ENCODE measurements around the gene DAB2. TPM values are rescaled to one million over a fixed set of nuclear protein-coding genes. Genes with fewer than 3 reads are reported as not detected.

The DAB2 gene
- total and polyA plus RNA-seq, 2 of the 8 experiments (the other 6 are each of a cell fraction or from before 2014, with no cell fraction given), result 2.6 to 4.9 TPM

DNA sequence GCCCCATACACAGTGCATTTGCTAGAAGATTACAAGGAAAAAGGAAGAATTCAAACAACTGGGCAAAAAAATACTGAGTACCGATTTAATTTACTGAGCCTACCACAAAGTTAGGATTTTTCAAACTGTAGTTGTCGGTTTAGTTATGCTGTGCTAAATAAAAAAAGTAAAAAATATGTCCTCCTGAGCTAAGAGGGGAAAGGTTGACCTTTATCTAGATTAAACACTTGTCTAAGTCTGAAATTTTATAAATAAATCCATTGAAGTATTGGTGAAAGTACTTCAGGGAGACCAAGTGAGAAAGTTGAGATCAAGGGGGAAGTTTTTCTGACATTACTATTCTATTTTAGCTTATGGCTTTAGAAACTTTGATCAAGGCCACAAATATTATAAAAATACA lies 19.1 kb upstream of the DAB2 start:
- FAIRE-seq, result no peak
- CTCF ChIA-PET (ENCODE audit: partially characterized antibody), result no interaction called here
- no peaks in the 10 kb centered on the region for H3K4me1 ChIP-seq (replicated peaks in 1 of 4; ENCODE audit: control insufficient read depth in 3 of 4, insufficient read depth in 4 of 4, low read length in 3 of 4)

More for the DNA sequence above, 19.1 kb upstream of the DAB2 start:
- H2AFZ ChIP-seq (ENCODE audit: low read length), result no peak overlapping the region
- no peak overlapping the region for H3K18ac ChIP-seq (ENCODE audit: extremely low read depth, low read length)
- no peaks in the 10 kb centered on the region for H3K79me2 ChIP-seq (ENCODE audit: control insufficient read depth in 1 of 2, insufficient read depth in 2 of 2, low read length in 2 of 2)
- no peak overlapping the region for H2BK5ac ChIP-seq (ENCODE audit: low read depth, low read length)
- WGBS, 2 experiments (ENCODE audit: extremely low coverage in 1 of 2, insufficient coverage in 1 of 2, insufficient read length in 1 of 2, insufficient replicate concordance in 2 of 2, low coverage in 1 of 2, low lambda C conversion rate in 2 of 2, missing lambda C conversion rate in 1 of 2), result 90% methylated on average over 2 of the region's 2 CpGs; no CpG with 5 or more reads in 1 of the 2 experiments
- no peaks in the 10 kb centered on the region for H4K20me1 ChIP-seq (replicated peaks in 1 of 2; ENCODE audit: control insufficient read depth in 1 of 2, insufficient read depth in 2 of 2, low read length in 2 of 2)
- no peak overlapping the region for H4K91ac ChIP-seq (replicated peaks; ENCODE audit: insufficient read length, low read length)
- POLR2A ChIA-PET (ENCODE audit: partially characterized antibody), result no interaction called here
- no peak overlapping the region for H3K4me3 ChIP-seq (ENCODE audit: extremely low read depth in 1 of 4, insufficient read depth in 2 of 4, low read depth in 3 of 4, low read length in 4 of 4)
- H2BK12ac ChIP-seq (ENCODE audit: low read depth, low read length), result no peak overlapping the region
- H2BK20ac ChIP-seq (ENCODE audit: low read length), result no peak overlapping the region
- H3K23ac ChIP-seq (ENCODE audit: insufficient read length), result no peak overlapping the region
- H3K23me2 ChIP-seq (ENCODE audit: low read depth, low read length), result no peaks in the 10 kb centered on the region; the same call in 1 of the 2 replicates
- H3K27me3 ChIP-seq (replicated peaks in 1 of 4; ENCODE audit: control insufficient read depth in 3 of 4, extremely low read depth in 1 of 4, insufficient read depth in 3 of 4, low read length in 3 of 4), result no peaks in the 10 kb centered on the region
- H2BK15ac ChIP-seq (ENCODE audit: low read length), result no peak overlapping the region
- no peak overlapping the region for H2BK120ac ChIP-seq (replicated peaks; ENCODE audit: low read depth, low read length)
- TF ChIP-seq, protein P1, sequence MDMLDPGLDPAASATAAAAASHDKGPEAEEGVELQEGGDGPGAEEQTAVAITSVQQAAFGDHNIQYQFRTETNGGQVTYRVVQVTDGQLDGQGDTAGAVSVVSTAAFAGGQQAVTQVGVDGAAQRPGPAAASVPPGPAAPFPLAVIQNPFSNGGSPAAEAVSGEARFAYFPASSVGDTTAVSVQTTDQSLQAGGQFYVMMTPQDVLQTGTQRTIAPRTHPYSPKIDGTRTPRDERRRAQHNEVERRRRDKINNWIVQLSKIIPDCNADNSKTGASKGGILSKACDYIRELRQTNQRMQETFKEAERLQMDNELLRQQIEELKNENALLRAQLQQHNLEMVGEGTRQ (IDR thresholded peaks at IDR 0.05; ENCODE audit: low read length), result no peak
- no peak for TF ChIP-seq RBBP5 (IDR thresholded peaks at IDR 0.05; ENCODE audit: borderline replicate concordance, low read depth, low read length)
- TF ChIP-seq NANOG (IDR thresholded peaks at IDR 0.05; ENCODE audit: insufficient read depth, low read depth, low read length, poor library complexity, severe bottlenecking), result no peak
- TF ChIP-seq EP300 (IDR thresholded peaks at IDR 0.05; ENCODE audit: borderline replicate concordance in 1 of 2, low read depth in 2 of 2, low read length in 2 of 2), result no peak
- TF ChIP-seq SIRT6 (IDR thresholded peaks at IDR 0.05; ENCODE audit: low read length), result no peak
- no peak for TF ChIP-seq CREB1 (IDR thresholded peaks at IDR 0.05)
- no peak for TF ChIP-seq RAD21 (IDR thresholded peaks at IDR 0.05 in 1 of 2, conservative IDR thresholded peaks at IDR 0.05 in 1 of 2; ENCODE audit: low read depth in 2 of 2, low read length in 2 of 2)
- no peaks in the 10 kb centered on the region for H3K79me1 ChIP-seq (ENCODE audit: low read depth, low read length)
- H4K5ac ChIP-seq (ENCODE audit: insufficient read length, low read depth, low read length), result no peak overlapping the region
- no peak overlapping the region for H3K4me2 ChIP-seq (ENCODE audit: insufficient read depth in 1 of 2, low read depth in 2 of 2, low read length in 2 of 2)
- H3K27ac ChIP-seq (ENCODE audit: low read depth, low read length), result no peak overlapping the region
- no peak overlapping the region for H3K56ac ChIP-seq (replicated peaks; ENCODE audit: insufficient read length, low read depth, low read length)
- no peaks in the 10 kb centered on the region for H3K9me3 ChIP-seq (ENCODE audit: insufficient read depth in 2 of 2, low read depth in 1 of 2, low read length in 1 of 2)
- no peak overlapping the region for H3K9ac ChIP-seq (replicated peaks in 1 of 4; ENCODE audit: extremely low read depth in 1 of 4, low read depth in 3 of 4, low read length in 3 of 4)
- no peak overlapping the region for H3K4ac ChIP-seq (replicated peaks; ENCODE audit: insufficient read length, low read depth, low read length)
- H2AK5ac ChIP-seq (ENCODE audit: low read depth, low read length), result no peak overlapping the region
- H3K36me3 ChIP-seq (ENCODE audit: control insufficient read depth in 2 of 4, insufficient read depth in 4 of 4, low read length in 3 of 4), result no peaks in the 10 kb centered on the region
- no peak for DNase-seq (ENCODE audit: low read depth in 1 of 2, low spot score in 2 of 2)
- H3K14ac ChIP-seq (ENCODE audit: insufficient read length), result no peak overlapping the region
- H4K8ac ChIP-seq (ENCODE audit: extremely low read depth, insufficient read depth, low read length), result no peak overlapping the region
